ENCODE results near the gene COL25A1.
"Not testable (repeated sequence)": the region's sequence is repeated elsewhere in the genome, so short reads cannot be mapped to it uniquely, and the experiment has no call there.

The COL25A1 gene

DNA sequence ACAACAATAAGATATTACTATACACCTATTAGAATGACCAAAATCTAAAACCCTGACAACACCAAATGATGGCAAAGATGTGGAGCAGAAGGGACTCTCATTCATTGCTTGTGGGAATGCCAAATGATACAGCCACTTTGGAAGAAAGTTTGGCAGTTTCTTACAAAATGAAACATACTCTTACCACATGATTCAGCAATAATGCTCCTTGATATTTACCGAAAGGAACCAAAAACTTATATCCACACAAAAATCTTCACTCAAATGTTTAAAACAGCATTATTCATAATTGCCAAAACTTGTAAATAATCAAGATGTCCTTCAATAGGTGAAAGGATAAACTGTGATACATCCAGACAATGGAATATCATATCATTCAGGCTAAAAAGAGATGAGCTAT lies 180.9 kb downstream of the COL25A1 start:
- DNase-seq, result no peak

DNA sequence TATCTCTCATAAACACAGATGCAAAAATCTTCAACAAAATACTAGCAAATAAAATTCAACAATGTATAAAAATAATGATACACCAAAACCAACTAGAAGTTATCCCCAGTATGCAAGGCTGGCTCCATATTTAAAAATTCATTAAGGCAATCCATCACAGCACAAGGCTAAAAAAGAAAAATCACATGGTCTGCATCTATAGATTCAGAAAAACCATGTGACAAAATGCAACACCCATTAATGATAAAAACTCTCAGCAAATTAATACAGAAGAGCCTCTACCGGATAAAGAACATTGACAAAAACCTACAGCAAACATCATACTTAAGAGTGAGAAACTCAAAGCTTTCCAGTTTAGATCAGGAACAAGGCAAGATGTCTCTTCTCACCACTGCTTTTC lies 182.6 kb downstream of the COL25A1 start:
- DNase-seq, result no peak

DNA sequence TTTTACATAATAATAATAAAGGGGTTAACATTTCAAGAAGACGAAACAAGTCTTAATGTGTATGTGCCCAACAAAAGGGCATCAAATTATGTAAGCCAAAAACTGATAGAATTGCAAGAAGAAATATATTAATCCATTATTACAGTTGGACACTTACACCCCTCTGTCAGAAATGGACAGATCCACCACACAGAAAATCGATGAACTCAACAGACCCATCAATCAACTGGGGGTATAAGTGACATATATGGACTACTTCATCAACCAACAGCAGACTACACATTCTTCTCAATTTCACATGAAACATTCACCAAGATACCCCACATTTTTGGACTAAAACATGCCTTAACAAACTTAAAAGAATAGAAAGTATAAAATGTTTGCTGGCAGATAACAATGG lies 183.8 kb downstream of the COL25A1 start:
- DNase-seq, result no peak

DNA sequence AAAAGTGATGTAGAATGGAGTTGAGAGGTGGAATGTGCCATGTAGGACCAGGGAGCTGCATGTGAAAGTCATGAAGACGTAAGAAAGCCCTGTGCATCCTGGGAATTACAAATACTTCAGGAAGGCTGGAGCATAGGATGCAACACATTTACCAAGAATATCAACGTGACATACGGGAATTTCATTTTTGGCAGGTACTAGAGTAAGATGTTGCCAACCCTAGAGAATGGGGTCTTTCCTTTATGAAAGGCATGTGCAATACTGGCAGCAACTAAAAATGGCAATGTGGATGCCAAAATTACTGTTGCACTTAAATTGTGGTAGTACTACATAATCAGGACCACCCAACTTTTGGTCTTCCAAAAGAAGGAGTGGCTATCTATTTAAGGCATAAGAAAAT lies 188.0 kb downstream of the COL25A1 start:
- DNase-seq, result no peak

DNA sequence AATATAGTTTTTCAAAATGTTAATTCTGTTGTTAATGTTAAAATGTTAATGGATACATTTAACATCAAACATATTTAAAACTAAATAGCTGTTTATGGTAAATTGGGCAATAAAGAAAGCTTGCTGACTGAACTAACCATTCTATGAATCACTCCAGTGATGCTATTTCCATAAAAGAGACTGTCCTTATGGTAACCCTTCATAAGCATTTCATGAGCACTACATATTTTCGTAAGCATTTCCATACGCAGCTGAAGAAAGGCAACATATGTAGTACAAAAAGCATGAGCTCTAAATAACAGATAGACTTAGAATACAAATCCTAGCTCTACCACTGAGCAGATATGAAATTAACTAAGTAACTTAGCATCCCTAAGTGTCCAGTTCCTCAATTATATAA lies 188.9 kb downstream of the COL25A1 start:
- DNase-seq, result no peak

DNA sequence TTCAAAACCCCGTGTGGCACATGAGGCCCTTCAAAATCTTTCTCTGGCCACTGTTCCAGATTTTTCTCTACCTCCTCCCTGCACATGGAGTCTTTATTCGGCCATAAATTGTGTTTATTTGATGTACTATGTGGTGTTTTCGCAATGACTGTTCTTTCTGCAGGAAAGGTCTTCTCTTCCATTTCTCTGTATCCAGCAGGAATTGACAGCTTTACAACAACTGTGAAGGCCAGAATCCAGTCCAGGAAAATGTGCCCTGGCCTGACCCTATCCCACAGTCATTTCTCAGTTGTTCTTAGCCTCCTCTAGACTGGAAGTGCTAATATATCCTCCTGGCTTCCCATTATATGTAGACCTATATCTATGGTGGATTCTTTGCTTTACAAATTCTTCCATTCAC lies 191.4 kb downstream of the COL25A1 start:
- no peak for DNase-seq

DNA sequence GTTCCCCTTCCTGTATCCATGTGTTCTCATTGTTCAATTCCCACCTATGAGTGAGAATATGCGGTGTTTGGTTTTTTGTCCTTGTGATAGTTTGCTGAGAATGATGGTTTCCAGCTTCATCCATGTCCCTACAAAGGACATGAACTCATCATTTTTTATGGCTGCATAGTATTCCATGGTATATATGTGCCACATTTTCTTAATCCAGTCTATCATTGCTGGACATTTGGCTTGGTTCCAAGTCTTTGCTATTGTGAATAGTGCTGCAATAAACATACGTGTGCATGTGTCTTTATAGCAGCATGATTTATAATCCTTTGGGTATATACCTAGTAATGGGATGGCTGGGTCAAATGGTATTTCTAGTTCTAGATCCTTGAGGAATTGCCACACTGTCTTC lies 194.2 kb downstream of the COL25A1 start:
- not testable (repeated sequence) for DNase-seq

DNA sequence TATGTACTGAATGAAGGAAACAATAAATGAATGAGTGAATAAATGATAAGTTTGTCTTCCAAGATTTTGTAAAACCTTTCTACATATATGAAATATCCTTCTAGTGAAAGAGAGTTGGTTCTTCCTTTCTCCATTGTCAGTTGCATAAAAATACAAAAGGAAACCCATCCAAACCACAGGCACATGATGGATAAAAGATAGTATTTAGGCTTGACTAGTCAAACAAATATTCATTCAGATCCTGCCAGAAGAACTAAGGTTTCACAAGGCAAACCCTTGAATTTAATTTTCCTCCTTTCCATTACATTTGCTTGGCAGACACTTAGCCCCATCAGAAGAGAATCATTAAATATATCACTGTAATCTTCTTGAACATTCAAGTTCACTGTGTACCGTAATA lies 208.4 kb downstream of the COL25A1 start:
- DNase-seq, result no peak

DNA sequence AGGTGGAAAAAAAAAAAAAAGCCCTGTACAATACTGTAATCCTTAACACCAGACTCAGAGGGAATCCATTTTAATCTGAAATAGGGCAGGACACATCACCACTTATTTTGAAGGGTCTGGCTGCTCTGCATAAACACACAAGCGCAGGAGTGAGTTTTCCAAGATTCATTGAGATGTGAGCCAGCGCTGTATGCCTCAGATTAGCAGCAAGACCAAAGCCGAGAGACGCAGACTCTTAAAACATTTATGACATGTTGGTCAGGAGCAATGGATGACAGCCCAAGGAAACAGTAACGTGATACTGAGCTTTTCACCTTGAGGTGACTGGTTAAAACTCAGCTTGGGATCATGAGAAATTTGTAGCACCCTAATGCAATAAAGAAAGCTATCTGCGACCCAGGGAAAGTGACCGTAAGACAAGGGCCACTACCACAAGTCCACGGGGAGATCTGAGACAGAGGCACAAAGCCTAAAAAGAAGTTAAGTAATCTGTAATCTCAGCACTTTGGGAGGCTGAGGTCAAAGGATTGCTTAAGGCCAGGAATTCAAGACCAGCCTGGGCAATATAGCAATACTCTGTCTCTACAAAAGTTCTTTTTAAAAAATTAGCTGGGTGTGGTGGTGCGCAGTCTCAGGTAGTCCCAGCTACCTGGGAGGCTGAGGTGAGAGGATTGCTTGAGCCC lies 210.6 kb downstream of the COL25A1 start:
- DNase-seq, result no peak

DNA sequence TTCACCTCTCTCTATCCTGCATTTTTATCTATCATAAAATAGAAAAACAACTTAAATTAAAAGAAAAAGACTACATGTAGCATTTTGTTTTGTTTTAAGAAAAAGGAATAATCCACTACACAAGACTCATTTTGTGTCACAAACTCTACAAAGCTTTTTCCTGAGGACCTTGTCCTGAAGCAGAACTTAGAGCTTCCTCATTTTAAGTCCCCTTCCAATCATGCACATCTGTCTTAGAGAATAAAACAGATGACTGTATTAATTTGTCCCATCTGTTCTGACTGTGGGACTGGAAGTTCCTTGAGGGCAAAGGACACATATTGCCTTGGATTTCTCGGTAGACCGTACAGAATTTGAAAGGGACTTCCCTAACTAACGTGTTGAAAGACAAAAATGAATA lies 218.5 kb downstream of the COL25A1 start:
- no peak for DNase-seq

DNA sequence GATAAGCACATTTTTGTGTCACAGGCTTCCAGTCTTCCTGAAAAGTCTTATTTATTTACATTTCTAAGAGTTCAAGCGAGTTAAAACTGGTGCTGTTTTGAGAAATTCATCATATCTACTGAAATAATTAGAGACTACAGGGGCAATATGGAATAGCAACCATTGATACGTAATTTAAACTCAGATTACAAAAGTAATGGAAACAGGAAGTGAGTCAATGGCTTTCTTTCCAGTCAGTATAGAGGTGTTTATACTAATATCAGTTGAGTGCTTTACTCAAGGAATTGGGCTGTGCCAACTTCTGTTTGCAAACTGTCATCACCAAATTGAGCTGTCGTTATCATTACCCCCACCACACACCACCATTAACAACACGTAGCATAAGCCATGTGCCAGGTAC lies 222.7 kb downstream of the COL25A1 start:
- DNase-seq, result no peak

DNA sequence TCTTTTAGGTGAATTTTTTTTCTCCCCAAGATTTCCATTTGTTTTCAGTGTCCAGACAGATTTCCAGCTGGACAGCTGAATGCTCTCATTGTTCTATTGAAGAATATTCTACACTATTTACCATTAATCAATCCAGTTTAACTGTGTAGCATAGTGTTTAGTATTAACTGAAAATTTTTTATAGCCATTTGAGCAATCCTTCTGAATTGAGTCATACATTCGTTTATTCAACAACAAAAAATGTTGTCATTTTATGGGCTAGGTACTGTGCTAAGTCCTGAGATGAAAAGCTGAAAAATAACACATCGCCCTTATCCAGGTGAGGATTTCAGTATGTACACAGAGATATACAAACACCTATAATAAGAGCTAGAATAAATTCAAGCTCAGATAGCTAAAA lies 223.3 kb downstream of the COL25A1 start:
- no peak for DNase-seq

DNA sequence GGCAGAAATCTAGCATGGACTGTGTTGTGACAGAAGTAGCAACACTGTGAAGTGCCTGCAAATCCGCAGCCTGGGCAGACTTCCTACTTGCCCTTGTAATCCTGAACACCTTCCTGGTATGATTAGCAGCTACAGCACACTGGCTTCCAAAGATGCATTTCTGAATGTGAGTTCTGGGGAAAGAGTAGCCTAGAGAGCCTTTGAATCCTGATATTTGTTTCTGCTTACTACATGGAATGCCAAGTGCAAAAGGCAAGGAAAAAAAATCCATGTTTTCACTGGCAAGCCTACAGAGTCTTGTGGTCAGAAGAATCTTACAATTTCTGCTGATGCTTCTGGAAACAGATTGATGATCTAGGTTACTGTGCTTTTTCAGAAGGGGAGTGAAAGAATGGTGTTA lies 223.7 kb downstream of the COL25A1 start:
- DNase-seq, result no peak

DNA sequence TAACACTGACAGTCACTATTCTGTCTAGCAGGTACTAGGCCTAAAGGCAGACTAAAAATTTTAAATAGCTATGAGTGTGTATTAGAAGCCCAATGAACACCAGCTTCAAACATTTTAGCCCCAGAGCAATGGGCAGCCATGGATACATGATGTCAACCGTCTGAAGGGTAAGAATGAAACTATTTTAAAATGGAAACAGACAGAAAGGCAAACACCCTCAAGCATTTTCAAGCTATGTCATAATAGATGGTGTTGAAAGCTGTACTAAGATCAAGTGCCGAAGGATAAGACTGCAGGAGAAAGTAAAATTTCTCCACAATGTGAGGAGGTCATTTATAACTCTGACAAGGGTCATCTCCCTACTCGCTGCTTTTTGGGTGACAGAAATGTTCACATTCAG lies 225.0 kb downstream of the COL25A1 start:
- DNase-seq, result no peak

DNA sequence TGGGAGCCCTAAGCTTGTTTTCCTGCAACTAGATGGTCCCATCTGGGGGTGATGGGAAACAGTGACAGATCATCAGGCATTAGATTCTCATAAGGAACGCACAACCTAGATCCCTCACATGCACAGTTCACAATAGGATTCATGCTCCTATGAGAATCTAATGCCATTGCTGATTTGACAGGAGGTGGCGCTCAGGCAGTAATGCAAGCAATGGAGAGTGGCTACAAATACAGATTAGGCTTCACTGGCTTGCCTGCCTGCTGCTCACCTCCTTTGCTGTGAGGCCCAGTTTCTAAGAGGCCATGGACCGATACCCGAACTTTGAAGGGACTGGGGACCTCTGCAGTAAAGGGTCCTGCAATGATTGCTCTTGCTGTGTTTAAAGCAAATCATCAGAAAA lies 225.7 kb downstream of the COL25A1 start:
- not testable (repeated sequence) for DNase-seq

DNA sequence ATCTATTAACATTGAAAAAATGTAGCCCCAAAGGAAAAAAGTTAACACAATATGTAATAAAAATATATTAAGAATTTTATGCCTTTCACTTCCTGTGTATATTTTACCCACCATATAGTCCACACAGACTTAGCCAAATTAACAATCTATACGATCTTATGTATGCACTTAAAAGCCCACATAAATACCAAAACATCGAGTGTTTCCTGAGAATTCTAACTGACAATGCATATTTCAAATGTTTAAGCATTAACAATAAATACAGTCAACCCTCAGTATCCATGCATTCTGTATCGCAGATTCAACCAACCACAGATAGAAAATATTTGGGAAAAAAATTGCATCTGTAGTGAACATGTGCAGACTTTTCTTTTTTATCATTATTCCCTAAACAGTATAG lies 226.8 kb downstream of the COL25A1 start:
- no peak for DNase-seq

DNA sequence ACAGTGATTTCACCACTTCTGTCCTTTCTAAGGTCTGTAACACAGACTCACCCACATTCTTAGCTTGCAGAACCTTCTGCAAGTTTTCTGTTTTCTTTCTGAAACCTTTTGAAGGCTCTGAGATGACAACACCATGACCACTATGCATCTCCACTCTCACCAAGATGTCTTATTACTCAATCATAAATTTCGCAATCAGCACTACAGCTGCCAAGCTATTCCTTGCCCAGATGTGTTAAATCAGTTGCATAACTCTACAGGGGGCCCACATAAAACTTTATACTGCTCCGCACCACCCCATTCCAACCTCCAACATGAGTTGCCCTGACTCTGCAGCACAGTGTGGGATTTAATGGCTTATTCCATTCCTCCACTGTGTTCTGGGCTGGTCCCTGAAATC lies 229.9 kb downstream of the COL25A1 start:
- DNase-seq, result no peak

DNA sequence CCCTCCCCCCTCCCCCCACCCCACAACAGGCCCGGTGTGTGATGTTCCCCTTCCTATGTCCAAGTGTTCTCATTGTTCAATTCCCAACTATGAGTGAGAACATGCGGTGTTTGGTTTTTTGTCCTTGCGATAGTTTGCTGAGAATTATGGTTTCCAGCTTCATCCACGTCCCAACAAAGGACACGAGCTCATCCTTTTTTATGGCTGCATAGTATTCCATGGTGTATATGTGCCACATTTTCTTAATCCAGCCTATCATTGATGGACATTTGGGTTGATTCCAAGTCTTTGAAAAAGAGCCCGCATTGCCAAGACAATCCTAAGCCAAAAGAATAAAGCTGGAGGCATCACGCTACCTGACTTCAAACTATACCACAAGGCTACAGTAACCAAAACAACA lies 231.8 kb downstream of the COL25A1 start:
- not testable (repeated sequence) for DNase-seq

DNA sequence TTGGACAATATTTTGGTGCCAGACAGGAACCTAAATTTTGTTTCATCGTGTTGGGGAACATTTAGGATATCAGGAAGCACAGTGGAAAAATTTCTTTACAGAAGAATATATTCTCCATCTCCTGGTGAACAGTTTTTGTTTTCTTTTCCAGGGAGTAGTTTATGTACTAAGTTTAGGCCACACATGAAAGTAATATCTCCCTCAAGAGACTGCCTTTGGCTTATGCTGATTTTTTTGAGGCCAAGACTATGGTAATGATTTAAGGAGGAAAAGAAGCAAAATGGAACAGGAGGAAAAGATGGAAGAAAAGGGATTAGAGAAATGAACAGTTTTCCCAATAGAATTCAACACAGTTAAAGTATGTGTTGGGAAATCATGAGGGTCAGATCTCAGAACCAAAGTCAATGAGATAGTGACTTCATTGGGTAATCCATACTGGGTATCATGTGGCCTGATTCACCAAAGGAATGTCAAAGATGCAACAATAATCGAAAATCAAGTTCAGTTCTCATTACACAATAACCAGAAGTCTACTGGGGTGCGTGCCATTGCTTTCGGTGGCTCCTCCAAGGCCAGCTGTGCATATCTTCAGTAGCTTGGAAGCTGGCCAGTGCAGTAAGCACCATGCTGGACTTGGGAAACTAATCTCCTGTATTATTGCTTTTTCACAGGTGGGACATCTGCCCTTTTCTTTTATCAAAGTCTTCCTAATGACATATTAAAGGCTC lies 234.8 kb downstream of the COL25A1 start:
- no peak for DNase-seq

DNA sequence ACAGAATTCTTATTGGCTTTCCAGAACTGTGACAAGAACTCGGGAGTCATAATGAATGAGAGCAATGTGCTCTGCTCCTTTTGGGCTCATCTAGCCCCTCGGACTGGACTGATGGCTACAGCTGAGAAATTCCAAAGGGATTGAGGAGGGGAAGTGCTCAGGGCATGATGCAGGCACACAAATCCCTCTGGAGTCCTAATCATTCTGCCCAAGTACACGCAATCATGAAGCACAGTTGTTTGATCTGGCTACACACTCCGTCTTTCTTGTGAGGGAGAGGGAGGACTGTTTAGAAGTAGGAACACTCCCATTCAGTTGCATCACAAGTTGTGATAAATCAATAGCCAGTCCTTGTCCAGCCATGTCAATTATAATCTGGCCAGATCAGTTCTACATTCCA lies 237.5 kb downstream of the COL25A1 start:
- DNase-seq, result no peak

DNA sequence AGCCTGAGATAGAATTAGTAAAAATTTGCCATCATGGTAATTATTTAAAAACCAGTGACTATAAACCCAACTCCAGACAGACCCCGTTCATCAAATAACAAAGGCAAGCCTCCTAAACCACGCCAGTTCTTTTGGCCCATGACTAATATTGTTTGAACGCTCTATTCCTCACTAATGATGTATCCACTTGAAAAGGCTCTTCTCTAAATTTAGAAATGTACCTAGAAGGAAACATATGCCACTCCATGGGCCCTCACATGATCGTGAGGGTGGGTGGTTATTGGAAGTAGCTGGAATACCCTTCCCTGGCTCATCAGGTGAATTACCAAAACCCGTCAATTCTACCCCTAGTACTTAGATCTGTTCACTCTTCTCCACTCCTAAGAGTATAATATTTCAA lies 249.2 kb downstream of the COL25A1 start:
- DNase-seq, result no peak

DNA sequence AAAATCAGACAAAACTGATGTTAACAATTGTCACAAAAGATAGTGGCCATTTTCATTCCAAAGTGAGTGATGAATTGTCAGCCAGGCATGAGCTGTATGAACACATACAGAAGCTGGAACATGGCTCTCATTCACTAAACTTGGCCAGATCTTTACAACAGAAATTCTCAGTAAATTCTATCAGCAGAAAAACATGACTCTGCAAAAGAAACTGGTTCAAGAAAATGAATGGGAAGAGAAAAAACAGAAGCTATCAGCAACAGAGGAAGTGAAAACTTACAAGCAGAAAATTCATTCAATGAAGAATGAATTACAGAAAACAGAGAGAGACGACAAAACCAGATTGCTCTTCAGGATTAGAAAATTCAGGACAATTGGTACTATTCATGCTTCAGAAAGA lies 249.6 kb downstream of the COL25A1 start:
- no peak for DNase-seq

DNA sequence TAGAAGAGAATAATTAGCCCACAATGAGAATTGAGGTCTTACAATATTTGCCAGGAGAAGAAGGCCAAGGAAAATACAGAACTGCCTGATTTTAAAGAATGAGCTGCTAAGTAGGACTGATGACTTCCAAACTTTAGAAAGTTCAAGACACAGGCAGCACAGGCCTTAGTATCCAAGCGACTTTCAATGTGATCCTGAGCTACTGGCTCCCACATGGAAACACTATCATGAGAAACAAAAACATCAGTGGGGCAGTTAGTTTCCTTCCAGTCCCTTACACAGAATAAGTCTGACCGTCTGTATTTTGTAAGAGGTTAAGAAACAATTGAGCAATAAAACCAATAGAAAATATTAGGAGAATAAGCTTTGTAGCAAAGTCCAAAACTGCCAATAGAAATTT lies 251.4 kb downstream of the COL25A1 start:
- DNase-seq, result no peak

DNA sequence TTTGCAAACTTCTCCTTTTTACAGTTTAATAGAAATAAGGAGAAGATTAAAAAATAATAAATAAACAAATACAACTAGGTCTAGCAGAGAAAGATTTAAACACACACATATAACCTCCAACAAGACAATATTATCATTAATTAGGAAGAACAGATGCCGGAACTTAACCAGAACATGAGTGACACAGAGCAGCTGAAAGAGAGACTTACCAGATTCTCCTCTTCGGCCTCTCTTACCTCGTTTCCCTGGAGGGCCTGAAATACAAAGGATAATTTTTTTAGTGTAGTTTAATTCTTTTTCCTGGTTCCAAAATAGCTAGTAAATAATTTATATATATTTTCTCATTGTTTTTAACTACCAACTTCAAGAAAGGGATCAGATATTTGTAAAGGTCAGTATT lies 252.5 kb downstream of the COL25A1 start:
- no peak for DNase-seq

Data from CD4-positive, alpha-beta T cell treated with Interleukin-6 for 4 hours (primary cell).